Thoracic aorta endothelial cell (primary cell): ENCODE measurements around the gene SUV39H1. TPM values are rescaled to one million over a fixed set of nuclear protein-coding genes. Genes with fewer than 3 reads are reported as not detected.

Source experiments
- small RNA-seq: library from RNA; depleted of rRNA; stranded (forward); fragments of <200 nt; gene quantifications from one replicate; pipeline ENCODE3, GENCODE V24; 2012
- total RNA-seq: library from RNA; depleted of rRNA; stranded (reverse); fragments of >200 nt; gene quantifications from 2 replicates; pipeline ENCODE4 v1.2.3, GENCODE V29; 2012

Gene SUV39H1
- total RNA-seq: 11.0 and 15.8 TPM in 2 replicates

GRCh38 chrX:48696301-48696908 is at the start of gene SUV39H1:
SUV39H1 (plus strand) TSS chrX:48696734; CDS start chrX:48696785, 51 bp downstream.

GRCh38 chrX:48683411-48683982 is 13.0 kb upstream of the SUV39H1 start, which contains the start of gene WAS:
WAS (plus strand) TSS chrX:48683799; CDS start chrX:48683854, 55 bp downstream.

Small RNA genes lying within 50 kb of the gene (small RNA-seq; reads per million reads assigned to genes)
- not detected for gene RNU6-1056P

Other genes starting within 250 kb of the SUV39H1 start
- gene SLC38A5, start 226.5 kb upstream of the SUV39H1 start, total RNA-seq: 31.8 and 76.5 TPM in 2 replicates
- 56.7 and 67.2 TPM in 2 replicates for gene FTSJ1, start 220.5 kb upstream of the SUV39H1 start, total RNA-seq
- 6.1 and 8.5 TPM in 2 replicates for gene PORCN, start 187.7 kb upstream of the SUV39H1 start, total RNA-seq
- gene EBP, start 174.9 kb upstream of the SUV39H1 start, total RNA-seq: 89.1 and 143 TPM in 2 replicates
- gene TBC1D25, start 157.0 kb upstream of the SUV39H1 start, total RNA-seq: 7.2 and 7.8 TPM in 2 replicates
- gene RBM3, start 122.2 kb upstream of the SUV39H1 start, total RNA-seq: 339 and 433 TPM in 2 replicates
- gene WDR13, start 99.2 kb upstream of the SUV39H1 start, total RNA-seq: 65.3 and 85.5 TPM in 2 replicates
- 0.07 TPM in 1 of 2 replicates, not detected in the other for gene WAS, start 12.9 kb upstream of the SUV39H1 start, total RNA-seq
- not detected in 2 replicates for gene GLOD5, start 65.0 kb downstream of the SUV39H1 start, total RNA-seq
- not detected in 2 replicates for gene GATA1, start 89.9 kb downstream of the SUV39H1 start, total RNA-seq
- 20.6 and 28.7 TPM in 2 replicates for gene HDAC6, start 105.3 kb downstream of the SUV39H1 start, total RNA-seq
- gene ERAS, start 129.8 kb downstream of the SUV39H1 start, total RNA-seq: not detected in 2 replicates
- gene PCSK1N, start 138.9 kb downstream of the SUV39H1 start, total RNA-seq: not detected in 2 replicates
- 16.8 and 19.9 TPM in 2 replicates for gene TIMM17B, start 201.0 kb downstream of the SUV39H1 start, total RNA-seq
- 46.6 and 49.9 TPM in 2 replicates for gene PQBP1, start 201.2 kb downstream of the SUV39H1 start, total RNA-seq
- gene SLC35A2, start 214.9 kb downstream of the SUV39H1 start, total RNA-seq: 13.0 and 14.1 TPM in 2 replicates
- 5.6 and 7.4 TPM in 2 replicates for gene PIM2, start 222.3 kb downstream of the SUV39H1 start, total RNA-seq